ENCODE results near the gene CCDC60.

The CCDC60 gene

DNA sequence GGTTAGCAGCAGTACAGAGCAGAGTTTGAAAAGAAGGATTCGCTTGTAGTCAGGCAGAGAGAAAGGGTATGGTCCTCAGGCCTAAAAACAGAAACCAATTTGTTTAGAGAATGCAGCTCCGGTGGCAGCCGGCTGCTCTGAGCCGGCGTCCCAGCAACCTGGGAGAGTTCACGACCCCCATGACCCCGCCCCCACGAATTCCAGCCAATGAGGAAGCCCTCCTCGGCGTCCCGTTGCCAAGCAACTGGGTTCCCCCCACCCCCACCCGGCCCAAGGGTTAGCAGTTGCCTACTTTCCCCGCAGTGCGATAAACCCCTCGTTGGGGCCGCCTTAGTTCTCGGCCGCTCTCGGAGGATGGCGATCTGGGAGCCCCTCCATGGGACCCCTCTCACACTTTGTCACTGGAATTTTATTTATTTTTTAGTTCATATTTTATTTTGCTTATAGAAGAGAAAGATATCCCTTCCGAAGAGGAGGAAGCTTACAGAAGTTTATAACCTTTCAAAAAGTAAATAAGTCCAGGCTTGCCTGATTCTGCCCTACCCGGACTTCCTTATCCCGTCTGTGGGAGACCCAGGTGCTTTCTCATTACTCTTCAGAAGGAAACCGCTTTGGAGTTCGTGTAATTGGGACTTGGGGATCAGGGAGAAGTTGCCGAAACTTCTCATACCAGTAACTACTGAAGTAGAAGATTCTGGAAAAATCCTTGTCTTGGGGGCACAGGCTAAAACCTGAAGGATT lies at the start of gene CCDC60:
Gene CCDC60 (plus strand): TSS at position 300 of the 741 bp plus-strand sequence. CDS start 448 bp downstream, outside the sequence.
- no peak for DNase-seq (ENCODE audit: low read depth)

DNA sequence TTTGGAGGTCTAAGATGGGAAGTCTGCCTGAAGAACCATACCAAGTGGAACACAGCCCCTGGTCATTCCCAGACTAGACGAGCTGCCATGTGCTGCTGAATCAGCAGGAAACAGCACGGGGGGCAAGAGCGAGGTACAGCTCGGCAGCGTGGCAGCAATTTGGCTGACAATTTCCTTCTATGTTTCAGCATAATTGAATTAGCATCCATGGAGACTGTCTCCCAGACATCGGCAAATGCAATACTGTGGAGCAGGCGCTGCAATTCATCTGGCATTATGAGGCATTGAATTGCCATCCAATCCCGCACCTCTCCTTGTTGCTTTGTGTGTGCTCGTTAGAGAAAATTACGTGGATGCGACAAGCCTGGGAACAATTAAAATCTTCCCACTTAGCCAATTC lies 46.0 kb upstream of the CCDC60 start:
- no peak for DNase-seq (ENCODE audit: low read depth)

DNA sequence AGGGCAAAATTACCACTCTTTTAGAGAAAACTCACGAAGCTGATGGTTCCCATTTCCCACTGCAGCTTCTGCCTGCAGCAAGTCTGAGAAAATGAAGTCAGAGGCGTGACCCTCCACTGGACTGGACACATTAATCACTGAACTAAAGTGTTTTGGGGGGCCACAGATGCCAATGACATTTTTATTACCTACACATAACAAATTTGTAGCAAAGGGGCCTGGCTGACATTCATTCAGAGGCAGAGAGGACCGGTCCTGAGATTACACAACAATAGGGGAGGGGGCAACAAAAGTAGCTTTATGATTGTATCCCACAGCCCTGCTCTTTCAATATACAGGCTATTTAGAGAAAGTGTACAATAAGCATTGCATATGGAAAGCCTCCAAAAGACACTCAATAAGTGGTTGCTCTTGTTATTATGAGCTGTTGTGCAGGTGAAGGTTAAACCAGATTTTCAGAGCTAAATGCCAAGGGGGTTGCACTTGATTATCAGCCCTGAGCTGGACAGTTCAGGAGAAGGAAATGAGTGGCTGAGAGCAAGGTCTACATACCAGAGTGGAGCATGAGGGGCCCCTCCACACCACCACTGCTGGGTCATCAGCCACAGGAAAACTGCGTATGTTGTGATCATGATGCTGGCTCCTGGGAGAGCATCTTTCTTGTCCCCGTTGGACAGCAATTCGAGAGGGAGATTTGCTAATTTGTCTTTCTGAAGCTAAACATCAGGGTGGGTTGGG lies 41.5 kb upstream of the CCDC60 start:
- no peak for DNase-seq (ENCODE audit: low read depth)

- no peak for DNase-seq (ENCODE audit: low read depth)
Measured at GRCh38 chr12:119294211-119294610, 40.3 kb upstream of the CCDC60 start.

DNA sequence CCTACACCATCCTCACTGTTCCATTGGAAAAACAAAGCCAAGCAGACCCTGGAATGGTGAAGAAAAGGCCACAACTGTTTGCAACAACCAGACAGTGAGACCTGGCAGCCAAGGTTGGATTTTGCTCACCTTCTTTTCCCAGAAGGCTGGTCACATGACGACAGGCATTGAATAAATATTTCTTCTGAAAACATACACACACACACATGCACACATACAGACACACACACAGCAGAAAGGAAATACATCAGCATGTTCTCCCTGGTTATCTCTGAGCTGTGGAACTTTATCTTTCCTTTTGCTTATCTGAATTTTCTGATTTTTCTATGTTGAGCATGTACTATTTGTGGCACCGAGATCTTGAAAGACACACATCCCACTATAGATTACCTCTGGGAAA lies 38.0 kb upstream of the CCDC60 start:
- no peak for DNase-seq (ENCODE audit: low read depth)

DNA sequence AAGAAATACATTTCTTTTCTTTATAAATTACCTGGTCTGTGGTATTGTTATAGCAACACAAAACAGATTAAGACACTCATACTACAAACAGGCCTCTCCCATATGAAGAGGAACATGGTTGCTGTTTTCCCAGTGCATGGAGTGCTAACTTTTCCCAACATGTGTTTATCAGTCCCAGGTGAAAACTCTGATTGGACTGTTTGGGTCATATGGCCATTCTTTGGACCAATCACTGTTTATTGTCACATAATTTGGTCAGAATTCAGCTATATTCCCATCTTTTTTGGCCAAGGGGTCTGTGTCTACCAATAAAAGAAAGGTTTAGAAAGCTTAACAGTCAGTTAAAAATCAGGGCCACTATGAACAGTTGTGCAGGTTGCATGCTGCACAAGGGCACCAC lies 35.4 kb upstream of the CCDC60 start:
- no peak for DNase-seq (ENCODE audit: low read depth)

GRCh38 chr12:119301379-119301778 lies 33.1 kb upstream of the CCDC60 start:
- DNase-seq (ENCODE audit: low read depth): no peak

GRCh38 chr12:119302451-119303080 lies 32.0 kb upstream of the CCDC60 start:
- no peak for DNase-seq (ENCODE audit: low read depth)

DNA sequence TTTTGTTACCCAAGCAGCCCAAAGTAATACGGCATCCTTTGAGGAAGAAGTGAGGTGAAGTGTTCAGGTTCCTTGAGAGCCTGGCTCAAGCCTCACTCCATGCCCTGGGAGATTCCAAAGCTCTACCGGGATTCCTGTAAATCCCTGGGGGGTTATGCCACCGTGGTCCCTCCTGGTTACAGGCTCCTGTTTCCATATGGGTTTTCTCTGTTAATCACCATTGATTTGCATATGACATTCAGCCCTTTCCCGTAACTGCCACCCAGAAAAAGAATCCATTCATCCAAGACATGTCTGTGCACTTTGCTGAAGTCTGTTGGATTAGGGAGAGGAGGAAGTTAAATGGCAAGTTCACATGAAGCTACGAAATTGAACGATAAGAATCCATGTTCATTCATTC lies 27.9 kb upstream of the CCDC60 start:
- no peak for DNase-seq (ENCODE audit: low read depth)

- no peak for DNase-seq (ENCODE audit: low read depth)
Measured at GRCh38 chr12:119307747-119308146, 26.8 kb upstream of the CCDC60 start.

DNA sequence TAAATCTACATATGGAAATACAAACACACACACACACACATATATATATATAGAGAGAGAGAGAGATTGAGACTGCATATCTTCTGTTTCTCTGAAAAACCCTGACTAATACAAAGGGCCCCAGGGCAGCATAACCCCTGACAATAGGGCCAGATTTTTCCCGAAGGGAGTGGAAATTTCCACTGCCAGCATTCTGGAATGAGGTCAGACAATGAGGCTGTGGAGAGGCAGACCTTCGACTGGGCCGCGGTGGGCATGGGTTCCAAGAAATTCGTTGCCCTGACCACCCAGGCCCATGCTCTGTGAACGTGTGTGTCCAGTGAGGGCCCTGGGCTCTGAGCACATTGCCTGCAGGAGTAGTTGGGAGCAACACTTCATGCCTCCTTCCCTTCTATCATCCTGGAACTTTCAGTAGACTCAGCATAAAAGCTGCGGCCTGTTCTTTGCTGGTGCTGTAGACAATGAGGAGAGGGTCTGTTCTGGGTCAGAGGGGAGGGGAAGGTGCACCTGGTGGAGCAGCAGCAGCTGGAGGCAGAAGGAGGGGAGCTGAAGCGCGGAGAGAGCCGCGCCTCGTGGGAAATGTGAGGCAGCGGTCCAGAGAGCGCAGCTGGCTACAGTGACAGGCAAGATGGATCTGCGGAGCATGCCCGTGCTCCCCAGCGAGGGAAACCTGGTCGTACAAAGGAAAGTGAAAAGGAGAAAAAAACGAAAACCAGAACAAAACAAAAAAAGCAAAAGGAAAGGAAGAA lies 25.6 kb upstream of the CCDC60 start:
- DNase-seq (ENCODE audit: low read depth): no peak

- no peak for DNase-seq (ENCODE audit: low read depth)
Measured at GRCh38 chr12:119311878-119312277, 22.7 kb upstream of the CCDC60 start.

GRCh38 chr12:119312904-119313303 lies 21.6 kb upstream of the CCDC60 start:
- DNase-seq (ENCODE audit: low read depth): no peak

DNA sequence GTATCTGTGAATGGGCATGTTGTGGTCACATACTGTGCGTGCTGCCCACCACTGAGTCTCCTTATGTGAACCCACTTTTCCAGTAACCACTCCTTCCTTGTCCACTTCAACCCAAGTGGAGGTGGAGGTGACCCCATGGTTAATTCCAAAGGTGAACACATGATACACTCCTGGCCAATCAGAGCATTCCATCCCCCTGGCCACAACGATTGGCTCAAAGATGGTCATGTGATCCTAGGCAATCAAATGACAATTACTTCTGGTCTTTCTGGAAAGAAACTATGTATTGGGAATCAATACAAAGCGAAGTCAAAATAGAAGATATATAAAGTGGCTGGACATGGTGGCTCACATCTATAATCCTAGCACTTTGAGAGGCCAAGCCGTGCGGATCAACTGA lies 20.2 kb upstream of the CCDC60 start:
- no peak for DNase-seq (ENCODE audit: low read depth)

DNA sequence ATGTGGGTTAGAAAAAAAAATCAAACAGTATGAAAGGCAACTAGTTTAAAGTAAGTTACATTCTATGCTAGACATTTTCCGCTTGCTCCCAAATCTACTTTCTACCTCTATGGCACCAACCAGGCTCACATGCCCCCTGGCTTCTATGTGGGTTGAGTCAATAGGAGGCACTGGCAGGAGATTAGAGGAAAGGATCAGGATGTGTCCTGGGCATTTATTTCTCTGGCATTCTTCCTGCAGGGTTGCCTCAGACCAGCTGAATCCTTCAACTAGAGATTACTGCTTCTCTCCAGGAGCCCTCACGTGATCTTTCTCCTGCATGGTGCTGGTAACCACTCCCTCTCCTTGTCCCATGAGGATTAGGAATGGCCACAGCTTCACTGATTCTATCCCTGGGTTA lies 14.9 kb upstream of the CCDC60 start:
- DNase-seq (ENCODE audit: low read depth): no peak

DNA sequence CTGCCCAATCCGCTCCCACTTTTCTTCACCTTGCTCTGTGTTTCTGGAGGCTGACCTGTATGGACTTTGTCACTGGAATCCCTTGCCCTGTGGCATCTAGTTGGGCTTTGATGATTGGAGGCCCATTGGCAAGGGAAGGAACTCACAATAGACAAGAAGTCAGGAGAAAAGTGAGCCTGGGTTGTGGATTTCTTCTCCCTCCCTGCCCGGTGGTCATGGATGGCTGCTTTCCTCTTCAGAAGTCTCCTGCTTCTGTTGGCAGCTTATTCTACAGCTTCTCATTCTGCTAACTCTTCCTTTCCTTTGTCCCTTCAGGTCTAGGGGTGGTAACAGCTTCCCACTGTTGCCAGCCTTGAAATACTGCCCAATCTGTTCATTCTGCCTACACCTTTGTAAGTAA lies 13.9 kb upstream of the CCDC60 start:
- DNase-seq (ENCODE audit: low read depth): no peak

- no peak for DNase-seq (ENCODE audit: low read depth)
Measured at GRCh38 chr12:119322301-119322723, 12.2 kb upstream of the CCDC60 start.

DNA sequence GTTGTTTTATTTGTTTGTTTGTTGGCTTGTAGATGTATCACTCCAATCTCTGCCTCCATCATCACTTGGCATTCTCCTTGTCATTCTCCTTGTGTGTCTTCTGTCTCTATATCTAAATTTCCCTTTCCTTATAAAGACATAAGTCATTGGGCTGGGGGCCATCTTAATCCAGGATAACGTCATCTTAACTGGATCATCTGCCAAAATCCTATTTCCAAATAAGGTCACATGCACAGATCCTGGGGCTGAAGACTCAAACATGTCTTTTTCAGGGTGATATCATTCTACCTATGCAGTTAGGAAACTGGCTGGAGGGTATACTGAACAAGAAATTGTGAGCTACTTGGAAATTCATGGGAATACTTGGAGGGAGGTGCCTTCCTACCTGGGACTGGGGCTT lies 8.7 kb upstream of the CCDC60 start:
- DNase-seq (ENCODE audit: low read depth): no peak

- DNase-seq (ENCODE audit: low read depth): no peak
Measured at GRCh38 chr12:119326341-119326740, 8.2 kb upstream of the CCDC60 start.

- DNase-seq (ENCODE audit: low read depth): no peak
Measured at GRCh38 chr12:119327471-119327870, 7.1 kb upstream of the CCDC60 start.

- no peak for DNase-seq (ENCODE audit: low read depth)
Measured at GRCh38 chr12:119328111-119328510, 6.4 kb upstream of the CCDC60 start.

DNA sequence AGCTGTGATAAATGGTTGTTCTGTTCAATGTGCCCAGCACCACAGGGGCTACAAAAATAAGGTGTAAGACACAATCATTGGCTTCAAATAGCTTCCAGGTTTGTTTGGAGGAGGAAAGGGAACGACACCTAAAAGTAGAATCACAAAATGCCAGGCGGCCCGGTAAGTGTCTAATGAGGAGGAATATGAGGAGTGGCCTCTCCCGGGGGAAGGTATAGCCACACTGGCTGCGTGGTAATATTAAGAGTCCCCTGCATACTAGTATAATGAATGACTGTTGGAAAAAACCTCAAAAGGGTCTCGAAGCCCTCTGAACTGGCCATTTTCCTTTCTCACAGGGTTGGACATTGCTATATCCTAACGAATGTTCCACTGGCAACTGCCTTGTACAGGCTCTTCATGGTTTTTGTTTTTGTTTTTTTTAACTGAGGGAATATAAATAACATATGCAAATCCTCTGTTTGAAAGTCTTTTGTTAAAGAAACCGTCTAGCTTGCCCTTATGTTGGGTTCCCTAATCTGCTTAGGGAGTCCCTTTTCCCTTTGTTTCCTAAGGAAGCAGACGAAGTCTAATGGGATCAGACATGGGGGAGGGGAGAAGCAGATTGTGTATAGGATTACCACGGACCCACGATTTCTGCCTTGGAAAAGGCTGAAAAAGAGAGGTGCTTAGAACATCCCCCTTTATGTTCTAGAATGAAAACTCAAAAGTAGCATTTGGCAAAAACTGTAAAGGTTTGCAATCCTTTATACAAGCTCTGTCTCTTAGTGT lies 4.2 kb downstream of the CCDC60 start:
- no peak for DNase-seq (ENCODE audit: low read depth)
